HUES64 (cell line): Measurements from ENCODE around the gene SPACA1.

Experiments
- H3K27ac ChIP-seq: 2 replicates; pipeline ENCODE4 v1.7.0; 2013; ENCODE audit warnings: low read depth, low read length, inconsistent platforms
- H3K27me3 ChIP-seq: 2 replicates; pipeline ENCODE4 v1.6.1; 2013; ENCODE audit warnings: mild to moderate bottlenecking, low read length; ENCODE audit not compliant: insufficient read depth
- H3K36me3 ChIP-seq: 2 replicates; pipeline ENCODE4 v1.6.1; 2013; ENCODE audit warnings: mild to moderate bottlenecking, low read length; ENCODE audit not compliant: insufficient read depth
- H3K4me1 ChIP-seq: 2 replicates; pipeline ENCODE4 v1.6.1; 2013; ENCODE audit warnings: mild to moderate bottlenecking, low read length, moderate library complexity; ENCODE audit not compliant: insufficient read depth
- H3K4me3 ChIP-seq: 2 replicates; pipeline ENCODE4 v1.5.1; 2013; ENCODE audit warnings: mild to moderate bottlenecking, low read length, moderate library complexity
- H3K9ac ChIP-seq: 2 replicates; pipeline ENCODE4 v1.6.1; 2013; ENCODE audit warnings: mild to moderate bottlenecking, low read depth, low read length
- H3K9me3 ChIP-seq: 2 replicates; pipeline ENCODE4 v1.6.1; 2013; ENCODE audit warnings: low read depth, low read length; ENCODE audit not compliant: insufficient read depth
- WGBS: fragments of 150-250, 120-280 bp; methylation state at CpG from one replicate; pipeline ENCODE4 v1.1.7; 2013; ENCODE audit warnings: missing lambda C conversion rate; 5-methylcytosine and 5-hydroxymethylcytosine counted together

The SPACA1 gene

GRCh38 chr6:88089708-88090107 lies 42.1 kb downstream of the SPACA1 start:
- Histone ChIP-seq H3K9ac (no peak overlapping the region), H3K4me3 (no peak overlapping the region), H3K27me3 (no peaks in the 10 kb centered on the region), H3K9me3 (no peaks in the 10 kb centered on the region), H3K36me3 (no peaks in the 10 kb centered on the region), H3K4me1 (peaks cover 32% of the 10 kb centered on the region), H3K27ac (no peak overlapping the region)
- 72% methylated on average over 2 of the region's 2 CpGs for WGBS

GRCh38 chr6:88105741-88106340 lies 58.2 kb downstream of the SPACA1 start:
- Histone ChIP-seq H3K36me3 (no peaks in the 10 kb centered on the region), H3K4me1 (no peaks in the 10 kb centered on the region; the same call in 1 of the 2 replicates), H3K9ac (no peak overlapping the region), H3K27me3 (no peaks in the 10 kb centered on the region), H3K9me3 (no peaks in the 10 kb centered on the region), H3K4me3 (no peak overlapping the region), H3K27ac (no peak overlapping the region)
- 90% methylated on average over 7 of the region's 7 CpGs for WGBS

GRCh38 chr6:88107241-88107640 lies 59.6 kb downstream of the SPACA1 start:
- H3K27ac ChIP-seq = no peak overlapping the region
- no peaks in the 10 kb centered on the region for H3K36me3 ChIP-seq
- no peaks in the 10 kb centered on the region for H3K27me3 ChIP-seq
- no peaks in the 10 kb centered on the region for H3K9me3 ChIP-seq
- no peak overlapping the region for H3K4me3 ChIP-seq
- no peak overlapping the region for H3K9ac ChIP-seq
- H3K4me1 ChIP-seq = no peaks in the 10 kb centered on the region; the same call in 1 of the 2 replicates

DNA sequence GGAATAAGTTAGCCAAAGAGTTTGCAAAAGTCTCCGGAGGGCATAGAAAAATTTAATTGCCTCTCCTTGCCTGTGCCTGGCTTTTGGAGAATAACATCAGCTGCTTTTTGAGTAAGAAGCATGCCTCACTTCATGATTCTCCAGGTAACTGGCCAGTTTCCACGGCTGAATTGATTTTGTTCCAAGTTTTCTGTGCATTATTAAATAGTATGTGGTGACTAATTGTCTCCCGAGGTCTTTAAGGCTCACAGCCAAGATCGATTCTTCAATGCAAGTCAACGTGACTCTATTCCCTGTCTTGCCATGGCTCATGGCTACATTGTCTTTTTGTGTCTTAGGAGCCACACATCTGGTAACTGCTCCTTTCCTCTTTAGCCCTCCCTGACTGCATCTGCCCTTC lies 64.3 kb downstream of the SPACA1 start:
- no peak overlapping the region for H3K4me3 ChIP-seq
- no peaks in the 10 kb centered on the region; the same call in 1 of the 2 replicates for H3K4me1 ChIP-seq
- H3K36me3 ChIP-seq = no peaks in the 10 kb centered on the region
- no peaks in the 10 kb centered on the region for H3K27me3 ChIP-seq
- WGBS = 92% methylated on average over 5 of the region's 5 CpGs
- H3K27ac ChIP-seq = no peak overlapping the region
- no peaks in the 10 kb centered on the region for H3K9me3 ChIP-seq
- H3K9ac ChIP-seq = no peak overlapping the region

DNA sequence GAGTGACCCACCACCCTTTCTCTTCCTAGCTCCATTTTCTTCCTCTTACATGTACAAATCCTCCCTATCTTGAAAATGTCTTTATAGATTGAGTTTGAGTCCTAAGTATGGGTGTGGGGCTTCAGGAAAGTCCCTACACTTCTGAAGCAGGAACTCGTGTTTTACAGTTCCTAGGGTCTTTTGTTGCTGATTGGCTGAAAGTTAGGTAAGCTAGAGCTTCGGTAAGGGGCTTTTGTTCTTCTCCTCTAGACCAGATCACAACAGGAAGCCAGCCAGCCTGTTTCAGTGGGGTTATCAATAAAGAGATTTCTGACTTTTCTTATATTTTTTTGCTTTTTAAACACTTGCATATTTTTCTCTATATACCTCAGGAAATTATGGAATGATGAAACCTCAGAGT lies 67.2 kb downstream of the SPACA1 start:
- H3K27ac ChIP-seq = no peak overlapping the region
- WGBS = 32% methylated on average over 1 of the region's 2 CpGs
- H3K4me3 ChIP-seq = no peak overlapping the region
- no peaks in the 10 kb centered on the region; the same call in 1 of the 2 replicates for H3K4me1 ChIP-seq
- H3K9me3 ChIP-seq = no peaks in the 10 kb centered on the region
- H3K9ac ChIP-seq = no peak overlapping the region
- H3K27me3 ChIP-seq = no peaks in the 10 kb centered on the region
- no peaks in the 10 kb centered on the region for H3K36me3 ChIP-seq

GRCh38 chr6:88115307-88115706 lies 67.7 kb downstream of the SPACA1 start:
- Histone ChIP-seq H3K27me3 (no peaks in the 10 kb centered on the region), H3K36me3 (no peaks in the 10 kb centered on the region), H3K4me1 (no peaks in the 10 kb centered on the region; the same call in 1 of the 2 replicates), H3K4me3 (no peak overlapping the region), H3K27ac (no peak overlapping the region), H3K9me3 (no peaks in the 10 kb centered on the region), H3K9ac (no peak overlapping the region)
- 42% methylated on average over 2 of the region's 2 CpGs for WGBS

- WGBS = 84% methylated on average over 3 of the region's 3 CpGs
- Histone ChIP-seq H3K27me3 (no peaks in the 10 kb centered on the region), H3K27ac (no peak overlapping the region), H3K4me3 (no peak overlapping the region), H3K9ac (no peak overlapping the region), H3K36me3 (no peaks in the 10 kb centered on the region), H3K9me3 (no peaks in the 10 kb centered on the region), H3K4me1 (peaks cover 7% of the 10 kb centered on the region; the same call in 1 of the 2 replicates)
These were observed 68.6 kb downstream of the SPACA1 start for GRCh38 chr6:88116276-88116675.
